Stimulated activated CD4-positive, alpha-beta T cell treated with anti-CD3 and anti-CD28 coated beads, Interleukin-1b, Interleukin-23, amount 100 ng/mL, for 24 hours (primary cell): ENCODE measurements around the gene EIF4ENIF1.
"Not testable (repeated sequence)": the region's sequence is repeated elsewhere in the genome, so short reads cannot be mapped to it uniquely, and the experiment has no call there.

Experiments used
- DNase-seq, 4 experiments: peaks; one replicate each; pipeline ENCODE4 v3.0.0-alpha.2; 2020; ENCODE audit warnings: low read depth in 4 of 4, low spot score in 1 of 4

EIF4ENIF1 gene

DNA sequence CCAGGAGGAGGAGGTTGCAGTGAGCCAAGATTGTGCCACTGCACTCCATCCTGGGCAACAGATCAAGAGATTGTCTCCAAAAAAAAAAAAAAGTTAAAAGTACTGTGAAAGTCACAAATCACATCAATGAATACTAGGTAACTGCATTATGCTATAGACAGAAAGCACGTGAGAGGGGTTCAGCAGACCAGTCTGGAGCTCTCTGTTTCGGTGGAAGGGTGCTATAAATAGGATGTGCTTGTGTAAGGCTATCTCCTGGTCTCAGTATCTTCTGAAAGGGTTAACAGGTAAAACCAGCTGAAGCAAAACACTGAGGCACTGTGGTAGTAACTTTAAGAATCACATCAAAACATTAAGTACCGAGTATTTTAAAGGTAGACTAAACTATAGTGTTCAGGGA lies 43.4 kb downstream of the EIF4ENIF1 start:
- no peak for DNase-seq

DNA sequence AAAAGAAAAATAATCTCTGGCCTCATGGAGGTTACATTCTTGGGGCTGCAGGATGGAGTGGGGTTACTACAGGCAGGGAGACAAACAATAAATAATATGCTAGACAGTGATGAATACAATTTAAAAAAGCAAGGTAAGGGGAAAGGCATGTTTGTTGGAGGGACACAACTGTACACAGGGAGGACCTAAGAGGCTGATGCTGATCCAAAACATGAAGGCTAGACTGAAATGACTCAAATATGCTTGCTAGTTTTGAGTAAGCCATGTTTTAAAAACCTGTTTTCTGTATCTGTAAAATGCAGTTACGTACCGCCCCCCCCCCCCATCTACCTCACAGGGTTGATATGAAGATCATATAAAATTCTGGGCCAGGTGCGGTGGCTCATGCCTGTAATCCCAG lies 44.0 kb downstream of the EIF4ENIF1 start:
- DNase-seq, result no peak

DNA sequence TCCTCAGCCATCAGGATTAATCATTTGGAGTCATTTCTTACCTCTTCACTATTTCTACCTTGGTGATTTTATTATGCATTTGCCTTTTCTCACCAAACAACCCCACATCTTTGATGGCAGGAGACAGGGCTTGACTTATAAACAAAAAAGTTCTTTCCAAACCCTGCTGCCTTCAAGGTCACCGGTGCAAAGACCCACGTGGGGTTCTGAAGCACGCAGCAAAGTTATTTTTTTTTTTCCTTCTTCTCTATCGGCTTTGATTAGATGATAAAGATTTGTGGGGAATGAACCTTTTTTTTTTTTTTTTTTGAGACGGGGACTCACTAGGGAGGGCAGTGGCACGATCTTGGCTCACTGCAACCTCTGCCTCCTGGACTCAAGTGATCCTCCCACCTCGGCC lies 46.1 kb downstream of the EIF4ENIF1 start:
- DNase-seq, result no peak

DNA sequence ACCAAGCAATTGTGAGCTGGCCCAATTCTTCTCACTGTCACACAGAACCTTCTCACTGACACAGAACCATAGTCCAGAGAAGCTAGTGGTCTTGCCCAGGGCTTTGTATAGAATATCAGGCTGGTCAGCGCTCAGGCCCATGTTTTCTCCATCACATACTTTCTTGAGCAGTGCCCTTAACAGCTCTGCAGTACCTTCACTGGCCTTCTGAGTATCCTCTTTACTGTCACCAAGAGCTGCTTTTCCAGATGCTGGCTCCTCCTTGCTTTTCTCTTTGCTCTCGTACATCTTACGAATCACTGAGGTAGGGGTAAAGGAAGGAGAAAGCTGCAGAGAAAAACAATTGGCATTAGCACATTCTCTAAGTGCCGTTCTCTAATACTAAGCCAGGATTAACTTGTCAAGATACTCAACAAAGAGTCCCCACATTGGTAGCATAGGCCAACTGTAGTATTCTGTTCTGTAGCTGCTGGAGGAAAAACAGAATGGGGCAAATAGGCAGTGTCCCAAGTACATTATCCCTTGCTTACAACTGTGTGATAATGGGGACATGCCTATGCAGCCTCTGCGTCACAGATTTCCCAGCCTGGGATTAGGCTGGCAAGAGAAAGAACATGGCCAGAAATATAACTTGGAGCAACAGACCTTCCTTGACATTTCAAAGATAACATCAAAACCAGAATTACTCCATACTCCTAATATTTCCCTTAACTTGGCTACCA lies 46.7 kb downstream of the EIF4ENIF1 start:
- DNase-seq, result no peak

DNA sequence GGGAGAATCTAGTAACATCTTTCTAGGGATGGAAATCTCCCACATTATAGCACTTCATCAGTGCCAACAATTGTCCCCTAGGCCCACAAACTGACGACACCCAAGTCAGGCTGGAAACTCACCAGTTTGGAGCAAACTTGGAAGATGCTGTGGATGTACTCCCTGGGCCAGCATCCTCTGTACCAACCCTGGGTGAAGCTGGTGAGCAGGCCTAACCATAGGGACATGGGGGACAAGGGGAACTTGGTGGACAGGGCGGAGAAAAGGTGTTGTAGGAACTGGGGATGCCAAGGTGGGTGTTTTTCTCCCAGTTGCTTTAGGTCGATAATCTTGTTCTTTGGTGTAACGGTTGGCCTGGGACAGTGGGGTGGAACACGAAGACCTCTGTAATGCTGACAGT lies 48.0 kb downstream of the EIF4ENIF1 start:
- no peak for DNase-seq

DNA sequence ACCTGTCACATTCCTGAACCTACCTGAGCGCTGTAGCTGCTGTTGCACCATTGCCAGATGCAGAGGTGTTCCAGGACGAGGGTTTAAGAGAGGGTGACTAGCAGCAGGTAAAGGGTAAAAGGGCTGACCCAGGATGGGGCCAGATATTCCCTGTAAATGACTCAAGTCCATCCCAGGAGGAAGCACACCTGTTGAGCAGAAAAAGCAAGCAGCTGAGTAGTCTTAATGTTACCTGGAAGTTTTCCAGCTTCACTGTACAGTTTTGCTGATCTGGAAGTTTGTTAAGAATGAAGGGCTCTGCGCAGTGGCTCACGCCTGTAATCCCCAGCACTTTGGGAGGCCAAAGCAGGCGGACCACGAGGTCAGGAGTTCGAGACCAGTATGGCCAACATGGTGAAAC lies 49.0 kb downstream of the EIF4ENIF1 start:
- no peak for DNase-seq

DNA sequence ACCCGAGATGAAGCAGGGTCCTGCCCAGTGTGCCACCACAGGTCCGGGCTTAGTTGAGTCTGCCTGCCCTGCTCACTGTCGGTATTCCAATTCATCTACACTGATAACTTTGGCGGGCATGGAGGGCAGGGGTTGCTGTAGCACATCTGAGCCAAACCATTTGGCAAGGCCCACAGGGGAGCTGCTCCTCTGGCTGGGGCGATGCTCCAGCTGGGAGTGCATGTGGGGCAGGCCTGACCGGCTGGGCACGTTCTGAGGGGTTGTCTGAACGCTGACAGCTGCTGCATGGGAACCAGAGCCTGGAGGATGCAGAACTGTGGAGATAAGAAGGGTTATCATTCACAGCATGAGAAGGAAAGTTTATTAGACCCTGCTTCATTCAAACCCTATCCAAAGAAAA lies 49.8 kb downstream of the EIF4ENIF1 start:
- no peak for DNase-seq

DNA sequence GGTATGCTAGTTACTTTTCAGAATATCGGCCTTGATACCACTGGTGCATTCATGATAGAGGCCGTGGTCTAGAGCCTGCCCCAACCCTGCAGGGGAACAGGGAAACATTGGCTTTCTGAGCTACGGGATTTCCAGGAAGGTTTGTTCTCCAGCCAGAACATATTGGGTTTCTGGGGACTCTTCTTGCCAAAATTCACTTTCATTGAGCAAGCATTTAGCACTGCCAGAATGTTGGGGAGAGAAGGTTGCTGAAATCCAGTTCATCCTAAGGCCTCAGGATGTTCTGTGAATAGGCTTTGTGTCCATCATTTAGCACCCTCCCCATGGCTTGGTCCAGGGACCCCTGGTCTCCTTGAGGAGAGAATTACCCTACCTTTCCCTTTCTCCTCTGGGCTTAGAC lies 53.5 kb downstream of the EIF4ENIF1 start:
- no peak for DNase-seq

DNA sequence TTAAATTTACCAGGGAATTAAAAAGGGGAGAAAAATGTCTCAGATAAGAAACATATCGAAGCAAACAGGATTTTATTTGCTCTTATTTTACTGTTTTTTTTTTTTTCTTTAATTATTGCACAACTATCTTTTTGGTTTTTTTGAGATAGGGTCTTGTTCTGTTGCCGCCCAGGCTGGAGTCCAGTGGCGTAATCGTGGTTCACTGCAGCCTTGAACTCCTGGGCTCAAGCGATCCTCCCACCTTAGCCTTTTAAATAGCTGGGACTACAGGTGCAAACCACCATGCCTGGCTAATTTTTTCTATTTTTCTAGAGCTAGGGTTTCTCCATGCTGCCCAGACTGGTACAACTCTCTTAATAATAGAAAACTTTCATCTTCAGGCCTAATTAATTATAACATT lies 57.7 kb downstream of the EIF4ENIF1 start:
- DNase-seq, result no peak

DNA sequence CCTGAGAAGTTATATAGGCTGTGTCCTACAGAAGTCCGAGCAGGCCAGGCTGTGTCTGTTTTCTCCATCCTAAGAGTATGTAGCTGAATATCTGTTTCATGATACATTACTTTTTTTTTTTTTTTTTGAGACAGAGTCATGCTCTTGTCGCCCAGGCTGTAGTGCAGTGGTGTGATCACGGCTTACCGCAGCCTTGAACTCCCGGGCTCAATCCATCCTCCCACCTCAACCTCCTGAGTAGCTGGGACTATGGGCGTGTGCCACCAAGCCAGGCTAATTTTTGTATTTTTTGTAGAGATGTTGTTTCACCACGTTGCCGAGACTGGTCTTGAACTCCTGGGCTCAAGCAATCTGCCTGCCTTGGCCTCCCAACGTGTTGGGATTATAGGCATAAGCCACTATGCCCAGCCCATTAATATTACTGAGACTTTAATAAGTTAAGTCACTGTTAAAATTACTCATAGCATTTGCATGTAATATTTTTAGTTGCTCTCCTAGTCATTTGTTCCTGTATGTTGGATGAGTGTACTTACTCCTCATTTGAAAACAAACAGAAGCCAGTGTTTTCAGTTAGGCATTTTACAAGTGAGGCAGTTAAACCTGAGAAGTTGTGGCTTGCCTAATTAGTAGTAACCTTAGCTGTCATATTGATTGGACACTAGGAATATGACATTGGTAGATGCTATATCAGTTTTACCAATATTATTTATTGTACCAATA lies 64.2 kb downstream of the EIF4ENIF1 start:
- no peak for DNase-seq

DNA sequence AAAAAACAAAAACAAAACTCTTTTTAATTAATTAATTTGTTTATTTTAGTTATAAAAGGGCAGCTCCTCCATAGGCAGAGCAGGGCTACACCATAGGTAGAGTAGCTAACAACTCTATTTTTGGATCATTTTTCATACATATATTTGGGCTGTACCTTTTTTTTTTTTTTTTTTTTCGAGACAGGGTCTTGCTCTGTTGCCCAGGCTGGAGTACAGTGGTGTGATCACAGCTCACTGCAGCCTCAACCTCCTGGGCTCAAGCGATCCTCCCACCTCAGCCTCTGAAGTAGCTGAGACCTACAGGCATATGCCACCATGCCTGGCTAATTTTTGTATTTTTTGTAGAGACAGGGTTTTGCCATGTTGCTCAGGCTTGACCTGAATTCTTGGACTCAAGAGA lies 87.3 kb downstream of the EIF4ENIF1 start:
- DNase-seq, result not testable (repeated sequence)

DNA sequence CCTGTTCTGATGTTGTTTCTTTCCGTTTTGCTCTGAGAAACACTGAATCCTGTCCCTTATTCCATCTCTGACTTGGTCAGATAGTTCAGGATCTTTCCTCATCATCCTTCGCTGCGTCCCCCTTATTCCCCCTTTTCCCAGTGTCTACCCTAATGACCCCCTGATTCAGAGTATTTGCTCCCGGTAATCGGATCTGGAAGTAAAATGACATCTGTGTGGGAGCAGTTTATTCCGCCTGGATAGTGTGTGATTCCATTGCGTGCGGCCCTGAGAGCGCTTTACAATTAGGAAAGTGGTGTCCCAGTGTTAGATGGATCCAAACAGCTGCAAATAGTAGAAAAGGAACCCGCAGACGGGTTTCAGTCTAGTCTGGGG lies 89.6 kb downstream of the EIF4ENIF1 start:
- DNase-seq, result no peak

DNA sequence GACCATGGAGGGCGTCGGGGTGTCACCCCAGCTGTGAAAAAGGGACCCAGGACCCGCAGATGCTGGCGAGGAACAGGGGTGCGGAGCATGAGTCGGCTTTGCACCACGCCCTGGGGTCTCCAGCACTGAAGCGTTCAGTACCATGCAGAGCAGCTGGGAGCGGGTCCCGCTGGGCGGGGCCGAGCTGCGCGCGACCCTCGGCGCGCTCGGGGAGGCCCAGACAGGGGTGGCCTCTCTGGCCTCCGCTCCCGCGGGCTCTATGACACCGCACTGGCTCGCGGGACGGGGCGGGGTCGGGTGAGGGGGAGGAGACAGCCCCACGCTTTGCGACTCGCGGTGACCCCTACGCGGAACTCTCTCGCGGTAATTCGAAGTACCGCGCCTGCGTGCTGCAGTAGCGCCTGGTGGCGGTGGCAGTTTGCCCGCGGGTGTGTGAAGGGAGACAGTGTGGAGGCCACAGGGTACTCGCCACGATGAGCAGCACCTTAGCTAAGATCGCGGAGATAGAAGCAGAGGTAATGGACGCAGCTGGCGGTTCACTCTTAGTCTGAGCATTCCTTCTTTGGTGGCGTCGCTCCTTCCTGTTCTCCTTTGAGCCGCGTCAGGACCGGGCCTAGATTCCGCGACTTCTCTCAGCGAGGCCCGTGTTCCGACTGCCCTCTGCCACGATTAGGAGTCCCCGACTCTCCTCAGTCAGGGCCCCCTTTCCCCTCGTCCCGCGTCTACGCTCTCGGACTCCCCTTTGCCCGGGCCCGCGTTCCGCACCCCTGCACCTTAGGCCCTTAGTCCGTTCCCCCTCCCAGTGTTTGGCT lies 90.2 kb downstream of the EIF4ENIF1 start, which contains the start of gene DRG1:
Gene DRG1, plus strand, starts transcription at position 394 of the 812 bp plus-strand sequence. Its CDS starts 80 bp downstream, at position 474.
- DNase-seq, result peak; percentile 86 to 97 (median 94)

DNA sequence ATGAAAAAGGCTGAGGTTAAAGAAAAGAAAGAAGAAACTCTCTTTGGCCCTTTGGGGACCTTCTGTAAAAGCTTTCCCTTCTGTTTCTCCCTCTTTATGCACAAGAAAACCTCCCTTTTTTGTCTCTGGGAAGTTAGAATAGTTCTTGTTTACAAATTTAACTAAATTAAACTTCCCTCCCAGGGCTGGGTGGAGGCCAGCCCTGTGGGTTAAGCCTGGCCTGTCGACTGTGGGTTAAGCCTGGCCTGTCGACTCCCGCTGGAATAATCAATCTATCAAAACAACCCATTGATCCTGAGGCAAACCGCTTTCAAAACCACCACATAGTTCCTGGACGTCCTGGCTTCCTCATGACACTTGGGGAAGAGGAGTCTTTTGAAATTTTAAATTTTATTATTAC lies 91.4 kb downstream of the EIF4ENIF1 start:
- no peak for DNase-seq

DNA sequence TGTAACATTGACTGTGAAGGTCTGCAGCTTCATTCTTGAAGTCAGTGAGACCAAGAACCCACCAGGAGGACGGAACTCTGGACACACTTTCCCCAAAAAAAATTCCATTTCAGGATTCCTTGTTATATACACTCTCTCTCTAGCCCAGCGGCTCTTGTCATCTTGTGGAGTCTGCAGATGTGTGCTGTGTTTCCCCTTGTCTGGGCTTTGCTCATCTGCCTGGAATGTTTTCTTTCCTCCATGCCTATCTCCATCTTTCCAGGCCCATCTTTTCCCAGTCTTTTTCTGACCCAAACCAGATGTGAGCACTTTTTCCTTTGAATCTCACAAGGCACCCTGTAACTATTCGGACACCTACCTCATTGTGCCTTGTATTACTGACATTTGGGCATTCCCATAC lies 95.3 kb downstream of the EIF4ENIF1 start:
- DNase-seq, result no peak

DNA sequence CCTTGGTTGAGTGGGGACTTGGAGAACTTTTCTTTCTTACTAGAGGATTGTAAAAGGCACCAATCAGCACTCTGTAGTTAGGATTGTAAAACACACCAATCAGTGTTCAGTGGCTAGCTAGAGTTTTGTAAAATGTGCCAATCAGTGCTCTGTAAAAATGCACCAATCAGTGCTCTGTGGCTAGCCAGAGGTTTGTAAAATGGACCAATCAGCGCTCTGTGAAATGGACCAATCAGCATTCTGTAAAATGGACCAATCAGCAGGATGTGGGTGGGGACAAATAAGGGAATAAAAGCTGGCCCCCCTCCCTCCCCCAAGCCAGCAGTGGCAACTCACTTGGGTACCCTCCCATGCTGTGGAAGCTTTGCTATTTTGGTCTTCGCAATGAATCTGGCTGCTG lies 95.7 kb downstream of the EIF4ENIF1 start:
- no peak for DNase-seq
